WTC11 (cell line): ENCODE measurements around the gene HPSE. TPM values are rescaled to one million over a fixed set of nuclear protein-coding genes. Genes with fewer than 3 reads are reported as not detected.

Experiments
- ATAC-seq: fragments of 200-7000 bp; cut with Tn5 transposase; 2 replicates; pipeline ENCODE4 v1.10.0; 2021; ENCODE audit warnings: mild to moderate bottlenecking, moderate library complexity
- CTCF ChIA-PET: fragments of 300-600 bp; sonication (Branson Sonifier 250); formaldehyde crosslinking; loops from one replicate; lab custom pipeline; 2021; ENCODE audit warnings: antibody characterized with exemption; lab: Charles Lee
- POLR2A ChIA-PET: fragments of 350-600 bp; sonication (Branson Sonifier 250); formaldehyde crosslinking; loops from one replicate; lab custom pipeline; 2021; ENCODE audit warnings: antibody characterized with exemption; lab: Charles Lee
- DNase-seq: peaks from one replicate; pipeline ENCODE4 v3.0.0; 2021; ENCODE audit warnings: low spot score
- H3K27ac Mint-ChIP-seq: 2 replicates; pipeline ENCODE4 v1.8.0; 2021; ENCODE audit warnings: mixed read lengths
- H3K27me3 Mint-ChIP-seq: 2 replicates; pipeline ENCODE4 v1.8.0; 2021; ENCODE audit warnings: low read depth, mild to moderate bottlenecking, moderate library complexity, mixed read lengths
- H3K36me3 Mint-ChIP-seq: 2 replicates; pipeline ENCODE4 v1.8.0; 2021; ENCODE audit warnings: mixed read lengths
- H3K4me1 Mint-ChIP-seq: 2 replicates; pipeline ENCODE4 v1.8.0; 2022; ENCODE audit warnings: mixed read lengths
- H3K4me3 Mint-ChIP-seq: 2 replicates; pipeline ENCODE4 v1.8.0; 2021; ENCODE audit warnings: mild to moderate bottlenecking, moderate library complexity, mixed read lengths
- H3K9me3 Mint-ChIP-seq: 2 replicates; pipeline ENCODE4 v1.8.0; 2021; ENCODE audit warnings: mixed read lengths
- CTCF ChIP-seq: fragments of 200-600 bp; IDR thresholded peaks from 2 replicates; pipeline ENCODE4 v1.8.0; 2022; ENCODE audit warnings: antibody characterized with exemption
- ERG ChIP-seq: fragments of 250-450 bp; sonication (Bioruptor Pico); IDR thresholded peaks from 2 replicates; pipeline ENCODE4 v1.8.0; 2021; ENCODE audit warnings: mild to moderate bottlenecking
- ESRRA ChIP-seq: sonication (generic); formaldehyde crosslinking; IDR thresholded peaks from 2 replicates; pipeline ENCODE4 v1.8.1; 2022; ENCODE audit warnings: mild to moderate bottlenecking, missing genetic modification reagents, borderline replicate concordance
- FOXK1 ChIP-seq: sonication (generic); formaldehyde crosslinking; IDR thresholded peaks from 2 replicates; pipeline ENCODE4 v1.8.0; 2022; ENCODE audit warnings: mild to moderate bottlenecking, moderate library complexity, missing genetic modification reagents
- FOXP1 ChIP-seq: sonication (generic); formaldehyde crosslinking; IDR thresholded peaks from 2 replicates; pipeline ENCODE4 v1.8.0; 2022; ENCODE audit warnings: missing genetic modification reagents, mild to moderate bottlenecking, moderate library complexity, borderline replicate concordance
- NR2C2 ChIP-seq: sonication (generic); formaldehyde crosslinking; IDR thresholded peaks from 2 replicates; pipeline ENCODE4 v1.8.0; 2022; ENCODE audit warnings: mild to moderate bottlenecking, missing genetic modification reagents
- OVOL2 ChIP-seq: fragments of 250-450 bp; sonication (Bioruptor Pico); IDR thresholded peaks from 2 replicates; pipeline ENCODE4 v1.9.0; 2021; ENCODE audit warnings: mild to moderate bottlenecking, borderline replicate concordance
- PREB ChIP-seq: sonication (generic); formaldehyde crosslinking; IDR thresholded peaks from 2 replicates; pipeline ENCODE4 v1.8.1; 2022; ENCODE audit warnings: mild to moderate bottlenecking, missing genetic modification reagents, moderate library complexity, borderline replicate concordance
- RELA ChIP-seq: sonication (generic); formaldehyde crosslinking; IDR thresholded peaks from 2 replicates; pipeline ENCODE4 v1.8.1; 2022; ENCODE audit warnings: missing genetic modification reagents, mild to moderate bottlenecking, borderline replicate concordance
- SOX15 ChIP-seq: fragments of 250-450 bp; sonication (Bioruptor Pico); IDR thresholded peaks from 2 replicates; pipeline ENCODE4 v1.9.0; 2021; ENCODE audit warnings: mild to moderate bottlenecking
- TCF7 ChIP-seq: sonication (generic); formaldehyde crosslinking; IDR thresholded peaks from 2 replicates; pipeline ENCODE4 v1.8.0; 2022; ENCODE audit warnings: mild to moderate bottlenecking, low read depth, missing genetic modification reagents, moderate library complexity
- TEAD1 ChIP-seq: sonication (generic); formaldehyde crosslinking; IDR thresholded peaks from 2 replicates; pipeline ENCODE4 v1.8.0; 2022; ENCODE audit warnings: mild to moderate bottlenecking, missing genetic modification reagents
- ZNF219 ChIP-seq: sonication (generic); formaldehyde crosslinking; IDR thresholded peaks from 2 replicates; pipeline ENCODE4 v1.8.0; 2023; ENCODE audit warnings: missing genetic modification reagents, mild to moderate bottlenecking, borderline replicate concordance
- ZNF317 ChIP-seq: sonication (generic); formaldehyde crosslinking; IDR thresholded peaks from 2 replicates; pipeline ENCODE4 v1.8.1; 2023; ENCODE audit warnings: low read depth, mild to moderate bottlenecking, moderate library complexity, missing genetic modification reagents, borderline replicate concordance
- ZNF425 ChIP-seq: fragments of 250-450 bp; sonication (Bioruptor Pico); conservative IDR thresholded peaks from 2 replicates; pipeline ENCODE4 v1.9.0; 2021; ENCODE audit warnings: mild to moderate bottlenecking
- ZSCAN18 ChIP-seq: fragments of 250-450 bp; sonication (Bioruptor Pico); IDR thresholded peaks from 2 replicates; pipeline ENCODE4 v2.1.2; 2022; ENCODE audit warnings: mild to moderate bottlenecking, moderate library complexity
- total RNA-seq: library from RNA; stranded (reverse); gene quantifications from 3 replicates; pipeline ENCODE4 v1.2.3, GENCODE V29; 2021
- TF ChIP-seq, protein P1 (sequence below): sonication (generic); formaldehyde crosslinking; conservative IDR thresholded peaks from 2 replicates; pipeline ENCODE4 v1.8.1; 2023; ENCODE audit warnings: mild to moderate bottlenecking, low read depth, missing genetic modification reagents, moderate library complexity
- TF ChIP-seq, protein P2 (sequence below): sonication (generic); formaldehyde crosslinking; IDR thresholded peaks from 2 replicates; pipeline ENCODE4 v1.8.1; 2022; ENCODE audit warnings: missing genetic modification reagents, borderline replicate concordance
- TF ChIP-seq, protein P3 (sequence below): sonication (generic); formaldehyde crosslinking; IDR thresholded peaks from 2 replicates; pipeline ENCODE4 v1.8.0; 2023; ENCODE audit warnings: missing genetic modification reagents

Gene HPSE
- total RNA-seq, 1 experiment from 2014 or later: 3.0 TPM

GRCh38 chr4:83378419-83378818, 43.8 kb upstream of the HPSE start (continued):
- TF ChIP-seq FOXP1 (CRISPR knock-in tag) (no peak), ESRRA (CRISPR knock-in tag) (no peak), ZNF425 (CRISPR knock-in tag) (no peak), TEAD1 (CRISPR knock-in tag) (no peak), SOX15 (CRISPR knock-in tag) (no peak), RELA (no peak)
- TF ChIP-seq, protein P1, sequence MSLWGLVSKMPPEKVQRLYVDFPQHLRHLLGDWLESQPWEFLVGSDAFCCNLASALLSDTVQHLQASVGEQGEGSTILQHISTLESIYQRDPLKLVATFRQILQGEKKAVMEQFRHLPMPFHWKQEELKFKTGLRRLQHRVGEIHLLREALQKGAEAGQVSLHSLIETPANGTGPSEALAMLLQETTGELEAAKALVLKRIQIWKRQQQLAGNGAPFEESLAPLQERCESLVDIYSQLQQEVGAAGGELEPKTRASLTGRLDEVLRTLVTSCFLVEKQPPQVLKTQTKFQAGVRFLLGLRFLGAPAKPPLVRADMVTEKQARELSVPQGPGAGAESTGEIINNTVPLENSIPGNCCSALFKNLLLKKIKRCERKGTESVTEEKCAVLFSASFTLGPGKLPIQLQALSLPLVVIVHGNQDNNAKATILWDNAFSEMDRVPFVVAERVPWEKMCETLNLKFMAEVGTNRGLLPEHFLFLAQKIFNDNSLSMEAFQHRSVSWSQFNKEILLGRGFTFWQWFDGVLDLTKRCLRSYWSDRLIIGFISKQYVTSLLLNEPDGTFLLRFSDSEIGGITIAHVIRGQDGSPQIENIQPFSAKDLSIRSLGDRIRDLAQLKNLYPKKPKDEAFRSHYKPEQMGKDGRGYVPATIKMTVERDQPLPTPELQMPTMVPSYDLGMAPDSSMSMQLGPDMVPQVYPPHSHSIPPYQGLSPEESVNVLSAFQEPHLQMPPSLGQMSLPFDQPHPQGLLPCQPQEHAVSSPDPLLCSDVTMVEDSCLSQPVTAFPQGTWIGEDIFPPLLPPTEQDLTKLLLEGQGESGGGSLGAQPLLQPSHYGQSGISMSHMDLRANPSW: no peak
- TF ChIP-seq, protein P2, sequence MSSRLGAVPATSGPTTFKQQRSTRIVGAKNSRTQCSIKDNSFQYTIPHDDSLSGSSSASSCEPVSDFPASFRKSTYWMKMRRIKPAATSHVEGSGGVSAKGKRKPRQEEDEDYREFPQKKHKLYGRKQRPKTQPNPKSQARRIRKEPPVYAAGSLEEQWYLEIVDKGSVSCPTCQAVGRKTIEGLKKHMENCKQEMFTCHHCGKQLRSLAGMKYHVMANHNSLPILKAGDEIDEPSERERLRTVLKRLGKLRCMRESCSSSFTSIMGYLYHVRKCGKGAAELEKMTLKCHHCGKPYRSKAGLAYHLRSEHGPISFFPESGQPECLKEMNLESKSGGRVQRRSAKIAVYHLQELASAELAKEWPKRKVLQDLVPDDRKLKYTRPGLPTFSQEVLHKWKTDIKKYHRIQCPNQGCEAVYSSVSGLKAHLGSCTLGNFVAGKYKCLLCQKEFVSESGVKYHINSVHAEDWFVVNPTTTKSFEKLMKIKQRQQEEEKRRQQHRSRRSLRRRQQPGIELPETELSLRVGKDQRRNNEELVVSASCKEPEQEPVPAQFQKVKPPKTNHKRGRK (CRISPR knock-in tag): no peak

DNA sequence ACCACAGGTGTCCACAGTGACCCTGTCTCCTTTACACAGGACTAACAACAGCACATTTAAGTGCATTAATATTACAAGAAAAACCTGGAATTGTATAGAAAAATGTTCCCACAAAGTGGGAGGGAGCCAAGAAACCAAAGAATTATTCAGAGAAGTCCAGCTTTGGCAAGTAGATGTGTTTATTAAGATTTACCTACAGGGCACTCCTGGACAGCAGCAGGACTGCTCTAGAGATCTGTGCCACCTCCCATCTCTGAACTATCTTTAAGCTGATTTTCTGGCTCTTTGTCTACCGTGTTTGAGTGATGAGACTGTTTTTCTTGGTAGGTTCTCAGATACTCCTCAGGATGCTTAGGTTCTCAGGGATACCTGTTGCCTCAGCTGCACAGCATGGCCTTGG, 38.3 kb upstream of the HPSE start:
- TF ChIP-seq ESRRA (CRISPR knock-in tag) (no peak), TCF7 (CRISPR knock-in tag) (no peak), PREB (CRISPR knock-in tag) (no peak), ZNF219 (CRISPR knock-in tag) (no peak), NR2C2 (CRISPR knock-in tag) (no peak)
- no peak for DNase-seq
- CTCF ChIA-PET: interaction anchor here (0.9 to 1.3 kb wide), 2 partner anchors 11 to 120 kb away, joined by 3 read pairs; no protein-coding TSS in a partner anchor

DNA sequence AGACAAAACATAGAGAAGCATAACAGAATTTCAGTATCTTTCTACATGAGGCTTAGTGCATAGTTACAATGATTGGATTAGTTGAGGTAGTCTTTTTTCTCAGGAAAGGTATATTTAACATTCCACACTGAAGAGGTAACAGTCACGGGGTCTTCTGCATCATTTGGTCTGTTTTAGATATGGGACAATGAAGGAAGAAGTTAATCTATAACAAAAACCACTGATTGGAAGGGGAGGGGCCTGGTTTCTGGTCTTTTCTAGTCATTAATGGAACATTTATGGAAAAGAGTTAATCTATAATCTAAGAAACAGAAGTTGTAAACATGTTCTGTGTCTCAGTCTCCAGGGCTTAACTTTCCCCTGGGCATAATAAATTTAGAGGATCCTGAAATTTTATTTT, 37.3 kb upstream of the HPSE start:
- peaks cover 3% of the 10 kb centered on the region; the same call in 1 of the 2 replicates for H3K36me3 Mint-ChIP-seq
- ATAC-seq: no peak
- POLR2A ChIA-PET: no interaction called here
- CTCF ChIA-PET: interaction anchor here (1.3 kb wide), 1 partner anchor 119 kb away, joined by 3 read pairs; no protein-coding TSS in a partner anchor
- peaks cover 4% of the 10 kb centered on the region; the same call in 1 of the 2 replicates for H3K27me3 Mint-ChIP-seq
- H3K9me3 Mint-ChIP-seq: peaks cover 16% of the 10 kb centered on the region
- no peaks in the 10 kb centered on the region for H3K4me1 Mint-ChIP-seq
- H3K4me3 Mint-ChIP-seq: no peak overlapping the region
- no peak for DNase-seq
- no peak overlapping the region for H3K27ac Mint-ChIP-seq
- TF ChIP-seq FOXK1 (CRISPR knock-in tag) (no peak), CTCF (no peak), TCF7 (CRISPR knock-in tag) (no peak), NR2C2 (CRISPR knock-in tag) (no peak), ERG (CRISPR knock-in tag) (no peak), ZNF317 (CRISPR knock-in tag) (no peak), OVOL2 (CRISPR knock-in tag) (no peak), ZSCAN18 (CRISPR knock-in tag) (no peak)
- TF ChIP-seq, protein P3, sequence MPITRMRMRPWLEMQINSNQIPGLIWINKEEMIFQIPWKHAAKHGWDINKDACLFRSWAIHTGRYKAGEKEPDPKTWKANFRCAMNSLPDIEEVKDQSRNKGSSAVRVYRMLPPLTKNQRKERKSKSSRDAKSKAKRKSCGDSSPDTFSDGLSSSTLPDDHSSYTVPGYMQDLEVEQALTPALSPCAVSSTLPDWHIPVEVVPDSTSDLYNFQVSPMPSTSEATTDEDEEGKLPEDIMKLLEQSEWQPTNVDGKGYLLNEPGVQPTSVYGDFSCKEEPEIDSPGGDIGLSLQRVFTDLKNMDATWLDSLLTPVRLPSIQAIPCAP: no peak

More for the DNA sequence above, 38.3 kb upstream of the HPSE start:
- no peak for ATAC-seq
- Mint-ChIP-seq H3K27ac (no peak overlapping the region), H3K27me3 (peaks cover 13% of the 10 kb centered on the region), H3K36me3 (peaks cover 13% of the 10 kb centered on the region), H3K4me3 (no peak overlapping the region), H3K4me1 (no peaks in the 10 kb centered on the region), H3K9me3 (peaks cover 25% of the 10 kb centered on the region)
- POLR2A ChIA-PET: no interaction called here
